Calu3 (cell line): ENCODE results near the gene TPST1. TPM values are rescaled to one million over a fixed set of nuclear protein-coding genes. Genes with fewer than 3 reads are reported as not detected.
"Not testable (repeated sequence)": the region's sequence is repeated elsewhere in the genome, so short reads cannot be mapped to it uniquely, and the experiment has no call there.

Experiments
- BruUV-seq: library from RNA; stranded (reverse); fragments of 400-500 nt; replicated peaks from 2 replicates; lab custom pipeline; 2021; lab: Mats Ljungman, UMichigan
- CTCF ChIA-PET: fragments of 300-600 bp; sonication (Branson Sonifier 250); formaldehyde crosslinking; loops from one replicate; lab custom pipeline; 2022; ENCODE audit warnings: antibody characterized with exemption; lab: Charles Lee
- DNase-seq: peaks from one replicate; pipeline ENCODE4 v3.0.0; 2022
- H3K27ac Mint-ChIP-seq: one replicate; pipeline ENCODE4 v1.8.0; 2022; ENCODE audit warnings: mixed read lengths; ENCODE audit not compliant: unreplicated experiment
- H3K27me3 Mint-ChIP-seq: one replicate; pipeline ENCODE4 v1.8.0; 2022; ENCODE audit warnings: mixed read lengths; ENCODE audit not compliant: unreplicated experiment
- H3K36me3 Mint-ChIP-seq: one replicate; pipeline ENCODE4 v1.8.0; 2022; ENCODE audit warnings: mild to moderate bottlenecking, moderate library complexity, mixed read lengths; ENCODE audit not compliant: insufficient read depth, unreplicated experiment
- H3K4me1 Mint-ChIP-seq: one replicate; pipeline ENCODE4 v1.8.0; 2022; ENCODE audit warnings: mild to moderate bottlenecking, low read depth, mixed read lengths; ENCODE audit not compliant: unreplicated experiment
- H3K4me3 Mint-ChIP-seq: one replicate; pipeline ENCODE4 v1.8.0; 2022; ENCODE audit warnings: mild to moderate bottlenecking, low read depth, moderate library complexity, mixed read lengths; ENCODE audit not compliant: unreplicated experiment
- H3K9me3 Mint-ChIP-seq: one replicate; pipeline ENCODE4 v1.8.0; 2022; ENCODE audit warnings: low read depth, mixed read lengths; ENCODE audit not compliant: unreplicated experiment
- intact Hi-C: fragments of 100-400 bp; cut with micrococcal nuclease; formaldehyde crosslinking; loops from one replicate; pipeline ENCODE4 v1.10.0; 2022; ENCODE audit not compliant: unreplicated experiment
- total RNA-seq: library from RNA; stranded (reverse); gene quantifications from 2 replicates; pipeline ENCODE4 v1.2.3, GENCODE V29; 2022
- TF ChIP-seq, protein P1 (sequence below): fragments of 200-600 bp; IDR thresholded peaks from one replicate; pipeline ENCODE4 v1.8.0; 2022; ENCODE audit warnings: antibody characterized with exemption; ENCODE audit not compliant: unreplicated experiment

Gene TPST1
- total RNA-seq, 1 experiment from 2014 or later = 11.4 TPM

DNA sequence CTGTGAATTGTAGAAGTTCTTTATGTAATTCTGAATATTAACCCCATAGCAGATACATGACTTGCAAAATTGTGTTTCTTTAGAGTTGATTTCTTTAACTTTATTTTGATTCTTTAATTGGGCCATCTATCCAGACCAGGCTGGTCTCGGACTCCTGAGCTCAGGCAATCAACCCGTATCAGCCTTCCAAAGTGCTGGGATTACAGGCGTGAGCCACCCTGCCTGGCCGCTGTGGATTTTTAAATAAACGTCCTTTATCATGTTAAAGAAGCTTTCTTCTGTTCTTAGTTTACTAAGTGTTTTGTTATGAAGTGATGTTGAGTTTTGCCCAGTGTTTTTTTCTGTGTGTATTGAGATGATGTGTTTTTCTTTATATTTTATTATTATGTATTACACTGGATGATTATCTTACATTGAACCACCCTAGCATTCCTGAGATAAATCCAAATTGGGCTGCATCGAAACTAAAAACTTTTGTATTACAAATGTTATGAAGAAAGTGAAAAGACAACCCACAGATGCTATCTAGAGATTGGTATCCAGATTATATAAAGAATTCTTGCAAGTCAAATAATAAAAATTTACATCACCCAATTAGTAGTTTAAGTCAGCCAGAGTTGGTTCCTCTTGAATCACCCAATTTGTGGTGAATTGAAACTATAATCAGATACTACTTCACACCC lies 118.1 kb downstream of the TPST1 start:
- no TSS peak for BruUV-seq
- Mint-ChIP-seq H3K36me3 (no peaks in the 10 kb centered on the region), H3K4me1 (peaks cover 9% of the 10 kb centered on the region), H3K4me3 (no peak overlapping the region), H3K27ac (no peak overlapping the region), H3K27me3 (no peaks in the 10 kb centered on the region), H3K9me3 (peaks cover 6% of the 10 kb centered on the region)
- TF ChIP-seq, protein P1, sequence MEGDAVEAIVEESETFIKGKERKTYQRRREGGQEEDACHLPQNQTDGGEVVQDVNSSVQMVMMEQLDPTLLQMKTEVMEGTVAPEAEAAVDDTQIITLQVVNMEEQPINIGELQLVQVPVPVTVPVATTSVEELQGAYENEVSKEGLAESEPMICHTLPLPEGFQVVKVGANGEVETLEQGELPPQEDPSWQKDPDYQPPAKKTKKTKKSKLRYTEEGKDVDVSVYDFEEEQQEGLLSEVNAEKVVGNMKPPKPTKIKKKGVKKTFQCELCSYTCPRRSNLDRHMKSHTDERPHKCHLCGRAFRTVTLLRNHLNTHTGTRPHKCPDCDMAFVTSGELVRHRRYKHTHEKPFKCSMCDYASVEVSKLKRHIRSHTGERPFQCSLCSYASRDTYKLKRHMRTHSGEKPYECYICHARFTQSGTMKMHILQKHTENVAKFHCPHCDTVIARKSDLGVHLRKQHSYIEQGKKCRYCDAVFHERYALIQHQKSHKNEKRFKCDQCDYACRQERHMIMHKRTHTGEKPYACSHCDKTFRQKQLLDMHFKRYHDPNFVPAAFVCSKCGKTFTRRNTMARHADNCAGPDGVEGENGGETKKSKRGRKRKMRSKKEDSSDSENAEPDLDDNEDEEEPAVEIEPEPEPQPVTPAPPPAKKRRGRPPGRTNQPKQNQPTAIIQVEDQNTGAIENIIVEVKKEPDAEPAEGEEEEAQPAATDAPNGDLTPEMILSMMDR = no peak
- intact Hi-C loops = no loop called here
- DNase-seq = no peak
- CTCF ChIA-PET = no interaction called here

DNA sequence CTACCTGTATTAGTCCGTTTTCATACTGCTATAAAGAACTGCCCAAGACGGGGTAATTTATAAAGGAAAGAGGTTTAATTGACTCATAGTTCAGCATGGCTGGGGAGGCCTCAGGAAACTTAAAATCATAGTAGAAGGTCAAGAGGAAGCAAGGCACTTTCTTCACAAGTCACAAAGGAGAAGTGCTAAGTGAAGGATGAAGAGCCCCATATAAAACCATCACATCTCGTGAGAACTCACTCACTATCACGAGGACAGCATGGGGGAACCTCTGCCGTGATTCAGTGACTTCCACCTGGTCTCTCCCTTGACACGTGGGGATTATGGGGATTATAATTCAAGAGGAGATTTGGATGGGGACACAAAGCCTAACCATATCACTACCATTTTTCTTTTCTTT lies 119.9 kb downstream of the TPST1 start:
- BruUV-seq, DNase-seq, H3K27me3 Mint-ChIP-seq, H3K9me3 Mint-ChIP-seq, H3K4me1 Mint-ChIP-seq, intact Hi-C loops, H3K27ac Mint-ChIP-seq, CTCF ChIA-PET, H3K4me3 Mint-ChIP-seq, H3K36me3 Mint-ChIP-seq: not testable (repeated sequence)

DNA sequence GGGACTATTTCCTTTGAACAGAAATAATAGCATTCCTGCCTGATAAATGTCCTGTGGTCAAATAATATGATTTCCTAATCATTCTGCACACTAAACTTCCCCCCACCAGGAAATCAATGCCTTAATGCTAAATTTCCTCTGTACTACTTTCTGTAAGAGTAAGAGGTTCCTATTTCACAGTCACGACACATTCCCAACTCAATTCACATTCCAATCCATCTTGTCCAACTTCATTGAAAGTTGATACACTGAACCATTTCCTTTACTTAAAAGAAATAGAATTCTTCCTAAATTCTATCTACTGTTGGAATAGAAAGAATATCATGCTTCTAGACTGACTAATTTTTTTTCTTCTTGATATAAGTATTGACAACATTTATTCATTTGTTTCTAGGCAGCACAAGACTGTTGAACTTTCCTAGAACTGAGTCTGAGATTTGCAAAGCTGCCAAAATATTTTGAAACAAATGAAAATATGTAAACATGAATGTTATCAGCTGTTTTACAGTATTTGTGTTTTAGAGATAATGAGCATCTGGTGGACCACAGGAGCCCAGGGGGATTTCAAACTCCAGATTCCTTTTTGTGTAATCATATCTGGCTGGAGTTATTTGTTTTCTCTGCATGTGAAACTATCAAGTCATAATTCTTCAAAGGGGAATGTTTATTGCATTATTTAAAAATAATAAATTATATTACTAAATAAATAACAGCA lies 121.5 kb downstream of the TPST1 start:
- TF ChIP-seq, protein P1 = no peak
- DNase-seq = no peak
- intact Hi-C loops = no loop called here
- Mint-ChIP-seq H3K27me3 (no peaks in the 10 kb centered on the region), H3K4me1 (peaks cover 9% of the 10 kb centered on the region), H3K36me3 (no peaks in the 10 kb centered on the region), H3K9me3 (peaks cover 3% of the 10 kb centered on the region), H3K27ac (no peak overlapping the region), H3K4me3 (no peak overlapping the region)
- CTCF ChIA-PET = no interaction called here
- no TSS peak for BruUV-seq

DNA sequence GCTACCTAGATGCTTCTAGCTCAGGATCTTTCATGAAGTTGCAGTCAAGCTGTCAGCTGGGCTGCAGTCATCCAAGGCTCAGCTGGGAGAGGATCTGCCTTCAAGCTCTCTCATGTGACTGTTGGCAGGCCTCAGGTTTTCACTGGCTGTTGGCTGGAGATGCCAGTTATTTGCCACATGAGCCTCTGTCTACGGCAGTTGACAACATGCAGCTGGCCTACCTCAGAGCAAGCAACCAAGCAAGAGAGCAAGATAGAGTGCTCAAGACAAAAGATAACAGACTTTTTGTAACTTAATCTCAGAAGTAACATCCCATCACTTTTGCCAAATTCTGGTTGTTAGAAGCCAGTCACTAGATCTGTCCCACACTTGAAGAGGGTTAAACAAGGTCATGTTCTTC lies 125.8 kb downstream of the TPST1 start:
- BruUV-seq = no TSS peak
- no peaks in the 10 kb centered on the region for H3K9me3 Mint-ChIP-seq
- H3K27ac Mint-ChIP-seq = no peak overlapping the region
- no peak overlapping the region for H3K4me3 Mint-ChIP-seq
- no peak for DNase-seq
- H3K4me1 Mint-ChIP-seq = peaks cover 28% of the 10 kb centered on the region
- CTCF ChIA-PET = no interaction called here
- H3K27me3 Mint-ChIP-seq = no peaks in the 10 kb centered on the region
- TF ChIP-seq, protein P1 = no peak
- intact Hi-C loops = no loop called here
- no peaks in the 10 kb centered on the region for H3K36me3 Mint-ChIP-seq

DNA sequence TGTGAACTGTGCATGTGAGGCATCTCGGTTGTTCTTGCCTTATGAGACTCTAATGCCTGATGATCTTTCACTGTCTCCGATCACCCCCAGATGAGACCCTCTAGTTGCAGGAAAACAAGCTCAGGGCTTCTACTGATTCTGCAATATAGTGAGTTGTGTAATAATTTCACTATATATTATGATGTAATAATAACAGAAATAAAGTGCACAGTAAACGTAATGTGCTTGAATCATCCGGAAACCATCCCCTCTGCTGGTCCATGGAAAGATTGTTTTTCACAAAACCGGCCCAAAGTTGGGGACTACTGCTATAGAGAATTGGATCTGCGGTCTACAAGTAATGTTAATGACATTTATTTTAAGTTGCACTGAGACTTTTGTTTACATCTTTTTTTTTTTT lies 126.7 kb downstream of the TPST1 start:
- Mint-ChIP-seq H3K9me3 (peaks cover 4% of the 10 kb centered on the region), H3K27me3 (no peaks in the 10 kb centered on the region), H3K4me3 (no peak overlapping the region), H3K4me1 (peaks cover 19% of the 10 kb centered on the region), H3K27ac (no peak overlapping the region), H3K36me3 (no peaks in the 10 kb centered on the region)
- no TSS peak for BruUV-seq
- TF ChIP-seq, protein P1 = no peak
- CTCF ChIA-PET = no interaction called here
- no peak for DNase-seq
- intact Hi-C loops = no loop called here
